ENCODE results near the gene STRADB. TPM values are rescaled to one million over a fixed set of nuclear protein-coding genes. Genes with fewer than 3 reads are reported as not detected.
"Not testable (repeated sequence)": the region's sequence is repeated elsewhere in the genome, so short reads cannot be mapped to it uniquely, and the experiment has no call there.

STRADB gene
- total RNA-seq, 1 experiment from 2014 or later: 24.0 TPM

DNA sequence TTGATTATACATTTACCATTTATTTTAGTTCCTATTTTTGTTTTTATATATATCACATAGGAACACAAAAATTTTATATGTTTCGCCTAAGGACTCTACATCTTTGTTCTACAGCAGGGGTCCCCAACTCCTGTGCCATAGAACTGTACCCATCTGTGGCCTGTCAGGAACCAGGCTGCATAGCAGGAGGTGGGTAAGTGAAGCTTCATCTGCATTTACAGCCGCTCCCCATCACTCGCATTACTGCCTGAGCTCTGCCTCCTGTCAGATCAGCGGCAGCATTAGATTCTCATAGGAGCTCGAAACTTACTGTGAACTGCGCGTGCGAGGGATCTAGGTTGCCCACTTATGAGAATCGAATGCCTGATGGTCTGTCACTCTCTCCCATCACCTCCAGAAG lies 25.6 kb upstream of the STRADB start:
- H2AFZ ChIP-seq: no peak overlapping the region
- no peak overlapping the region for H3K4me3 ChIP-seq
- CTCF ChIA-PET: no interaction called here
- H3K36me3 ChIP-seq (ENCODE audit: low read depth): no peaks in the 10 kb centered on the region
- DNase-seq: no peak
- POLR2A ChIA-PET (ENCODE audit: unreplicated experiment): no interaction called here
- no peaks in the 10 kb centered on the region for H3F3A ChIP-seq (ENCODE audit: insufficient read depth, low read depth)
- H3K4me2 ChIP-seq: no peak overlapping the region
- intact Hi-C loops (cut with micrococcal nuclease; ENCODE audit: unreplicated experiment): no loop called here
- no peak overlapping the region for H3K27ac ChIP-seq
- no peaks in the 10 kb centered on the region for H3K9me2 ChIP-seq (ENCODE audit: insufficient read depth)
- H3K4me1 ChIP-seq (replicated peaks; ENCODE audit: insufficient read depth): no peaks in the 10 kb centered on the region
- no peaks in the 10 kb centered on the region for H3K27me3 ChIP-seq (ENCODE audit: insufficient read depth, low read depth)
- TF ChIP-seq, protein P1, sequence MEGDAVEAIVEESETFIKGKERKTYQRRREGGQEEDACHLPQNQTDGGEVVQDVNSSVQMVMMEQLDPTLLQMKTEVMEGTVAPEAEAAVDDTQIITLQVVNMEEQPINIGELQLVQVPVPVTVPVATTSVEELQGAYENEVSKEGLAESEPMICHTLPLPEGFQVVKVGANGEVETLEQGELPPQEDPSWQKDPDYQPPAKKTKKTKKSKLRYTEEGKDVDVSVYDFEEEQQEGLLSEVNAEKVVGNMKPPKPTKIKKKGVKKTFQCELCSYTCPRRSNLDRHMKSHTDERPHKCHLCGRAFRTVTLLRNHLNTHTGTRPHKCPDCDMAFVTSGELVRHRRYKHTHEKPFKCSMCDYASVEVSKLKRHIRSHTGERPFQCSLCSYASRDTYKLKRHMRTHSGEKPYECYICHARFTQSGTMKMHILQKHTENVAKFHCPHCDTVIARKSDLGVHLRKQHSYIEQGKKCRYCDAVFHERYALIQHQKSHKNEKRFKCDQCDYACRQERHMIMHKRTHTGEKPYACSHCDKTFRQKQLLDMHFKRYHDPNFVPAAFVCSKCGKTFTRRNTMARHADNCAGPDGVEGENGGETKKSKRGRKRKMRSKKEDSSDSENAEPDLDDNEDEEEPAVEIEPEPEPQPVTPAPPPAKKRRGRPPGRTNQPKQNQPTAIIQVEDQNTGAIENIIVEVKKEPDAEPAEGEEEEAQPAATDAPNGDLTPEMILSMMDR (conservative IDR thresholded peaks at IDR 0.05): no peak
- no peak for TF ChIP-seq EZH2 (IDR thresholded peaks at IDR 0.05; ENCODE audit: low read depth)
- H3K9me3 ChIP-seq (ENCODE audit: insufficient read depth, low read depth): no peaks in the 10 kb centered on the region
- BruUV-seq (replicated peaks): no TSS peak
- no peaks in the 10 kb centered on the region for H4K20me1 ChIP-seq (ENCODE audit: insufficient read depth)
- no peaks in the 10 kb centered on the region for H3K79me2 ChIP-seq (ENCODE audit: low read depth)

DNA sequence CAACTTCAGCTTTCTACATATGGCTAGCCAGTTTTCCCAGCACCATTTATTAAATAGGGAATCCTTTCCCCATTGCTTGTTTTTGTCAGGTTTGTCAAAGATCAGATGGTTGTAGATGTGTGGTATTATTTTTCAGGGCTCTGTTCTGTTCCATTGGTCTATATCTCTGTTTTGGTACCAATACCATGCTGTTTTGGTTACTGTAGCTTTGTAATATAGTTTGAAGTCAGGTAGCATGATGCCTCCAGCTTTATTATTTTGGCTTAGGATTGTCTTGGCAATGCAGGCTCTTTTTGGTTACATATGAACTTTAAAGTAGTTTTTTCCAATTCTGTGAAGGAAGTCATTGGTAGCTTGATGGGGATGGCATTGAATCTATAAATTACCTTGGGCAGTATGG lies 23.2 kb upstream of the STRADB start:
- H3K4me2 ChIP-seq; H2AFZ ChIP-seq; H3K79me2 ChIP-seq (ENCODE audit: low read depth); intact Hi-C loops (cut with micrococcal nuclease; ENCODE audit: unreplicated experiment); DNase-seq; H3F3A ChIP-seq (ENCODE audit: insufficient read depth, low read depth); H3K4me1 ChIP-seq (replicated peaks; ENCODE audit: insufficient read depth); BruUV-seq (replicated peaks); H3K27ac ChIP-seq; CTCF ChIA-PET; POLR2A ChIA-PET (ENCODE audit: unreplicated experiment); H3K9me3 ChIP-seq (ENCODE audit: insufficient read depth, low read depth); H4K20me1 ChIP-seq (ENCODE audit: insufficient read depth); H3K4me3 ChIP-seq; H3K27me3 ChIP-seq (ENCODE audit: insufficient read depth, low read depth); H3K9me2 ChIP-seq (ENCODE audit: insufficient read depth); H3K36me3 ChIP-seq (ENCODE audit: low read depth): not testable (repeated sequence)

DNA sequence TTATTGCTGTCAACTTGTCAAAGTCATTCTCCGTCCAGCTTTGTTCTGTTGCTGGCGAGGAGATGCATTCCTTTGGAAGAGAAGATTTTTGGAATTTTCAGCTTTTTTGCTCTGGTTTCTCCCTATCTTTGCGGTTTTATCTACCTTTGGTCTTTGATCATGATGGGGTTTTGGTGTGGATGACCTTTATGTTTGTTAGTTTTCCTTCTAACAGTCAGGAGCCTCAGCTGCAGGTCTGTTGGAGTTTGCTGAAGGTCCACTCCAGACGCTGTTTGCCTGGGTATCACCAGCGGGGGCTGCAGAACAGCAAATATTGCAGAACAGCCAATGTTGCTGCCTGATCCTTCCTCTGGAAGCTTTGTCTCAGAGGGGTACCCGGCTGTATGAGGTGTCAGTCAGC lies 21.7 kb upstream of the STRADB start:
- H2AFZ ChIP-seq; H3K4me2 ChIP-seq; H3K4me3 ChIP-seq; H3K9me2 ChIP-seq (ENCODE audit: insufficient read depth); H3K36me3 ChIP-seq (ENCODE audit: low read depth); H3K9me3 ChIP-seq (ENCODE audit: insufficient read depth, low read depth); H3K27ac ChIP-seq; intact Hi-C loops (cut with micrococcal nuclease; ENCODE audit: unreplicated experiment); H4K20me1 ChIP-seq (ENCODE audit: insufficient read depth); H3F3A ChIP-seq (ENCODE audit: insufficient read depth, low read depth); DNase-seq; H3K27me3 ChIP-seq (ENCODE audit: insufficient read depth, low read depth); H3K79me2 ChIP-seq (ENCODE audit: low read depth); POLR2A ChIA-PET (ENCODE audit: unreplicated experiment); BruUV-seq (replicated peaks); H3K4me1 ChIP-seq (replicated peaks; ENCODE audit: insufficient read depth): not testable (repeated sequence)
- CTCF ChIA-PET: interaction anchor here (0.6 kb wide), 1 partner anchor 287 kb away, joined by 6 read pairs; no protein-coding TSS in a partner anchor

DNA sequence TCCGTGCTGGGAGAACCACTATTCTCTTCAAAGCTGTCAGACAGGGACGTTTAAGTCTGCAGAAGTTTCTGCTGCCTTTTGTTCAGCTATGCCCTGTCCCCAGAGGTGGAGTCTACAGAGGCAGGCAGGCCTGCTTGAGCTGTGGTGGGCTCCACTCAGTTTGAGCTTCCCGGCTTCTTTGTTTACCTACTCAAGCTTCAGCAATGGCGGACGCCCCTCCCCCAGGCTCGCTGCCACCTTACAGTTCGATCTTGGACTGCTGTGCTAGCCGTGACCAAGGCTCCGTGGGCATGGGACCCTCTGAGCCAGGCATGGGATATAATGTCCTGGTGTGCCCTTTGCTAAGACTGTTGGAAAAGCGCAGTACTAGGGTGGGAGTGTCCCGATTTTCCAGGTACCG lies 21.2 kb upstream of the STRADB start:
- CTCF ChIA-PET; POLR2A ChIA-PET (ENCODE audit: unreplicated experiment): not testable (repeated sequence)

DNA sequence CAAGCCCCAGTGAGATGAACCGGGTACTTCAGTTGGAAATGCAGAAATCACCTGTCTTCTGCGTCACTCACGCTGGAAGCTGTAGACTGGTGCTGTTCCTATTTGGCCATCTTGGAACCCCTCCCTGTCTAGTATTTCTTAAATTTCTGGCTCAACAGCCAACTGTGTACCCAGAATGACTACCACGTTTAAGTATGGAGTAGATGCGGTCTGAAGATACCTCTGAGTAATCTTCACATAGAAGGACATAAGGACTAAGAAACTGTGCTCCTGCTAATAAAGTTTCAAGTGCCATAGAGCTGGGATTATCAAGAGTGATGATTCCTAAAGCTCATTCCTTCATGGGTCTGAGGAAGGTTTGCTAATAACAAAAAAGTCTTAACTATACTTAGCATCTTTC lies 20.7 kb upstream of the STRADB start:
- Histone ChIP-seq H3K4me3 (no peak overlapping the region), H3F3A (ENCODE audit: insufficient read depth, low read depth) (no peaks in the 10 kb centered on the region), H3K27ac (no peak overlapping the region), H3K4me1 (replicated peaks; ENCODE audit: insufficient read depth) (0 out of 2 replicates have a peak, but pooled peaks cover 3% of the 10 kb centered on the region), H3K4me2 (no peak overlapping the region), H3K36me3 (ENCODE audit: low read depth) (no peaks in the 10 kb centered on the region), H3K9me2 (ENCODE audit: insufficient read depth) (no peaks in the 10 kb centered on the region), H3K27me3 (ENCODE audit: insufficient read depth, low read depth) (no peaks in the 10 kb centered on the region), H2AFZ (no peak overlapping the region), H3K9me3 (ENCODE audit: insufficient read depth, low read depth) (no peaks in the 10 kb centered on the region), H3K79me2 (ENCODE audit: low read depth) (peaks cover 7% of the 10 kb centered on the region; the same call in 1 of the 2 replicates), H4K20me1 (ENCODE audit: insufficient read depth) (no peaks in the 10 kb centered on the region)
- no TSS peak for BruUV-seq (replicated peaks)
- intact Hi-C loops (cut with micrococcal nuclease; ENCODE audit: unreplicated experiment): no loop called here
- CTCF ChIA-PET: no interaction called here
- POLR2A ChIA-PET (ENCODE audit: unreplicated experiment): no interaction called here
- no peak for DNase-seq
- no peak for TF ChIP-seq EZH2 (IDR thresholded peaks at IDR 0.05; ENCODE audit: low read depth)
- TF ChIP-seq, protein P1 (conservative IDR thresholded peaks at IDR 0.05): no peak

More for the DNA sequence above, 21.2 kb upstream of the STRADB start:
- H4K20me1 ChIP-seq (ENCODE audit: insufficient read depth); H3K36me3 ChIP-seq (ENCODE audit: low read depth); intact Hi-C loops (cut with micrococcal nuclease; ENCODE audit: unreplicated experiment); H3K27ac ChIP-seq; BruUV-seq (replicated peaks); DNase-seq; H3F3A ChIP-seq (ENCODE audit: insufficient read depth, low read depth); H3K9me3 ChIP-seq (ENCODE audit: insufficient read depth, low read depth); H3K4me3 ChIP-seq; H3K9me2 ChIP-seq (ENCODE audit: insufficient read depth); H2AFZ ChIP-seq; H3K4me2 ChIP-seq; H3K79me2 ChIP-seq (ENCODE audit: low read depth); H3K27me3 ChIP-seq (ENCODE audit: insufficient read depth, low read depth); H3K4me1 ChIP-seq (replicated peaks; ENCODE audit: insufficient read depth): not testable (repeated sequence)
